OCI-LY7 (cell line): ENCODE results near the gene SNX24.

Source experiments
- EZH2phosphoT487 ChIP-seq: fragments of 200-600 bp; sonication (generic); IDR thresholded peaks from 2 replicates; pipeline ENCODE4 v1.6.1; 2018; ENCODE audit warnings: low read depth, borderline replicate concordance, mild to moderate bottlenecking, mixed run types, antibody characterized with exemption, low read length, moderate library complexity, mixed read lengths
- TF ChIP-seq, protein P1 (sequence below): fragments of 200-600 bp; sonication (generic); conservative IDR thresholded peaks from 2 replicates; pipeline ENCODE4 v1.5.1; 2014; ENCODE audit warnings: mild to moderate bottlenecking, antibody characterized with exemption, low read length, moderate library complexity, mixed read lengths

DNA sequence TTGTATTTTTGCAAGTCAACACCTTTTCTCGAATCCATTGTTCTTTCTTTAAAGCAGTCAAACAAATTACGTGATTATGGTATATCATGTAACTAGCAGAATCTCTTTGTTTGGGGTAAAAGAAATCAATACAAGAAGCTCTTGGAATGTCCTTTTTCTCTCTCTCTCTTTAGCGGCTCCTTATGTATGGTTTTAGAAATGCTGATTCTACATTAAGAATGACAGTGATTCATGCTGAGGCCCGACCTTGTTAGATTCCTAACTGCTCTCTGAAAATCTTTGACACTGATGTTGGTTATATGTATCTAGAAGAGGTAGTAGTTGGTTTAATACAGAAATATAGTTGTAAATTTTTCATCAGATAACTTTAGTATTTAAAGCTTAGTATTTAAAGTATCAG is 76.4 kb downstream of the SNX24 start:
- TF ChIP-seq, protein P1, sequence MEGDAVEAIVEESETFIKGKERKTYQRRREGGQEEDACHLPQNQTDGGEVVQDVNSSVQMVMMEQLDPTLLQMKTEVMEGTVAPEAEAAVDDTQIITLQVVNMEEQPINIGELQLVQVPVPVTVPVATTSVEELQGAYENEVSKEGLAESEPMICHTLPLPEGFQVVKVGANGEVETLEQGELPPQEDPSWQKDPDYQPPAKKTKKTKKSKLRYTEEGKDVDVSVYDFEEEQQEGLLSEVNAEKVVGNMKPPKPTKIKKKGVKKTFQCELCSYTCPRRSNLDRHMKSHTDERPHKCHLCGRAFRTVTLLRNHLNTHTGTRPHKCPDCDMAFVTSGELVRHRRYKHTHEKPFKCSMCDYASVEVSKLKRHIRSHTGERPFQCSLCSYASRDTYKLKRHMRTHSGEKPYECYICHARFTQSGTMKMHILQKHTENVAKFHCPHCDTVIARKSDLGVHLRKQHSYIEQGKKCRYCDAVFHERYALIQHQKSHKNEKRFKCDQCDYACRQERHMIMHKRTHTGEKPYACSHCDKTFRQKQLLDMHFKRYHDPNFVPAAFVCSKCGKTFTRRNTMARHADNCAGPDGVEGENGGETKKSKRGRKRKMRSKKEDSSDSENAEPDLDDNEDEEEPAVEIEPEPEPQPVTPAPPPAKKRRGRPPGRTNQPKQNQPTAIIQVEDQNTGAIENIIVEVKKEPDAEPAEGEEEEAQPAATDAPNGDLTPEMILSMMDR: no peak
- no peak for TF ChIP-seq EZH2phosphoT487
